ENCODE measurements around the gene DAPK2.

GRCh38 chr15:63996794-63997357 is 49.4 kb downstream of the DAPK2 start:
- TF ChIP-seq GATA2 (IDR thresholded peaks at IDR 0.05; ENCODE audit: low read depth, low read length) (no peak), GATA3 (IDR thresholded peaks at IDR 0.05; ENCODE audit: low read depth, low read length) (no peak)

All from SH-SY5Y (cell line).